Measurements from ENCODE around the gene CTSO. TPM values are rescaled to one million over a fixed set of nuclear protein-coding genes. Genes with fewer than 3 reads are reported as not detected.

The CTSO gene
- total and polyA plus RNA-seq, 12 donors = 2.6 to 21.4 (median 8.6) TPM

- Histone ChIP-seq H3K9me3 (peaks cover 0 to 6% (median 0%) of the 10 kb centered on the region in 11 donors), H3K27ac (no peak overlapping the region), H3K36me3 (no peaks in the 10 kb centered on the region), H3K4me1 (peaks cover 0 to 12% (median 0%) of the 10 kb centered on the region in 9 donors), H3K4me3 (no peak overlapping the region), H3K27me3 (no peaks in the 10 kb centered on the region)
- WGBS, 2 donors = 62 to 83% methylated on average over 1 of the region's 1 CpG
- no peak for ATAC-seq
- no peak for DNase-seq
- no peak for TF ChIP-seq CTCF (IDR thresholded peaks at IDR 0.05)
- intact Hi-C loops (cut with DNase I) = no loop called here
Observed at GRCh38 chr4:155887045-155887444, 66.6 kb downstream of the CTSO start.

GRCh38 chr4:155885666-155886065 is 68.0 kb downstream of the CTSO start:
- no peak for TF ChIP-seq CTCF (IDR thresholded peaks at IDR 0.05)
- Histone ChIP-seq H3K4me1 (peaks cover 0 to 12% (median 0%) of the 10 kb centered on the region in 9 donors), H3K9me3 (peaks cover 0 to 2% (median 0%) of the 10 kb centered on the region in 11 donors), H3K27ac (no peak overlapping the region), H3K4me3 (no peak overlapping the region), H3K36me3 (no peaks in the 10 kb centered on the region), H3K27me3 (no peaks in the 10 kb centered on the region)
- 58 to 70% methylated on average over 6 of the region's 6 CpGs for WGBS, 2 donors
- intact Hi-C loops (cut with DNase I) = no loop called here
- DNase-seq = no peak
- no peak for ATAC-seq

GRCh38 chr4:155883895-155884294 is 69.8 kb downstream of the CTSO start:
- Histone ChIP-seq H3K27ac (no peak overlapping the region), H3K4me1 (peaks cover 0 to 4% (median 0%) of the 10 kb centered on the region in 9 donors), H3K36me3 (no peaks in the 10 kb centered on the region), H3K4me3 (no peak overlapping the region), H3K27me3 (no peaks in the 10 kb centered on the region), H3K9me3 (no peaks in the 10 kb centered on the region)
- intact Hi-C loops (cut with DNase I) = no loop called here
- ATAC-seq (no peak), DNase-seq (no peak)
- 79 to 84% methylated on average over 3 of the region's 3 CpGs for WGBS, 2 donors
- TF ChIP-seq CTCF (IDR thresholded peaks at IDR 0.05) = no peak

- no peak for DNase-seq
- no peaks in the 10 kb centered on the region for H3K4me1 ChIP-seq
- intact Hi-C loops (cut with DNase I) = no loop called here
- peaks cover 0 to 4% (median 0%) of the 10 kb centered on the region in 11 donors for H3K9me3 ChIP-seq
- H3K27me3 ChIP-seq = no peaks in the 10 kb centered on the region
- H3K4me3 ChIP-seq = no peak overlapping the region
- no peak for ATAC-seq
- H3K27ac ChIP-seq = no peak overlapping the region
- TF ChIP-seq CTCF (IDR thresholded peaks at IDR 0.05) = no peak
- H3K36me3 ChIP-seq = no peaks in the 10 kb centered on the region
- WGBS, 2 donors = 62 to 71% methylated on average over 1 of the region's 1 CpG
Observed at GRCh38 chr4:155881555-155881954, 72.1 kb downstream of the CTSO start.

All from heart right ventricle (tissue), 16 donors.